Measurements from ENCODE around the gene TBCK. TPM values are rescaled to one million over a fixed set of nuclear protein-coding genes. Genes with fewer than 3 reads are reported as not detected.

TBCK gene
- total RNA-seq, 1 donor from 2014 or later = 25.8 TPM

- no peak overlapping the region for H3K4me2 ChIP-seq (ENCODE audit: low read length)
- H3K27me3 Mint-ChIP-seq (ENCODE audit: low read depth, unreplicated experiment) = no peaks in the 10 kb centered on the region
- H3K27me3 ChIP-seq (ENCODE audit: insufficient read depth, low read length) = no peaks in the 10 kb centered on the region
- no peak overlapping the region for H3K9ac ChIP-seq (ENCODE audit: low read length)
- no peak overlapping the region for H2AFZ ChIP-seq (ENCODE audit: low read depth, low read length)
- FAIRE-seq (no peak), DNase-seq (ENCODE audit: low read depth) (no peak)
- no peak overlapping the region for H3K27ac ChIP-seq (ENCODE audit: low read depth, low read length)
- H4K20me1 ChIP-seq (ENCODE audit: insufficient read depth, low read length) = no peaks in the 10 kb centered on the region
- H3K9me3 Mint-ChIP-seq (ENCODE audit: unreplicated experiment) = peaks cover 4% of the 10 kb centered on the region
- H3K4me1 ChIP-seq (ENCODE audit: insufficient read depth, low read length) = no peaks in the 10 kb centered on the region
- no peak overlapping the region for H3K4me3 ChIP-seq (ENCODE audit: insufficient read depth, low read depth, low read length)
- H3K27ac Mint-ChIP-seq (ENCODE audit: unreplicated experiment) = no peak overlapping the region
- no peaks in the 10 kb centered on the region for H3K4me1 Mint-ChIP-seq (ENCODE audit: low read depth, unreplicated experiment)
- no peak overlapping the region for H3K4me3 Mint-ChIP-seq (ENCODE audit: unreplicated experiment)
- no peak for TF ChIP-seq EZH2 (IDR thresholded peaks at IDR 0.05; ENCODE audit: insufficient read depth, low read length)
- TF ChIP-seq CTCF (IDR thresholded peaks at IDR 0.05; ENCODE audit: insufficient read depth, low read depth, low read length) = no peak
- H3K36me3 Mint-ChIP-seq (ENCODE audit: low read depth, unreplicated experiment) = peaks cover 15% of the 10 kb centered on the region
- no peaks in the 10 kb centered on the region for H3K79me2 ChIP-seq (ENCODE audit: insufficient read depth, low read length)
- peaks cover 4% of the 10 kb centered on the region for H3K36me3 ChIP-seq (ENCODE audit: insufficient read depth, low read length)
- peaks cover 2% of the 10 kb centered on the region for H3K9me3 ChIP-seq (ENCODE audit: insufficient read depth, low read depth, low read length)
Observed at GRCh38 chr4:106165351-106166010, 150.5 kb downstream of the TBCK start.

GRCh38 chr4:106162278-106162677 is 153.7 kb downstream of the TBCK start:
- no peaks in the 10 kb centered on the region for H4K20me1 ChIP-seq (ENCODE audit: insufficient read depth, low read length)
- Mint-ChIP-seq H3K4me3 (ENCODE audit: unreplicated experiment) (no peak overlapping the region), H3K27ac (ENCODE audit: unreplicated experiment) (no peak overlapping the region), H3K4me1 (ENCODE audit: low read depth, unreplicated experiment) (no peaks in the 10 kb centered on the region), H3K36me3 (ENCODE audit: low read depth, unreplicated experiment) (peaks cover 15% of the 10 kb centered on the region), H3K27me3 (ENCODE audit: low read depth, unreplicated experiment) (no peaks in the 10 kb centered on the region), H3K9me3 (ENCODE audit: unreplicated experiment) (peaks cover 4% of the 10 kb centered on the region)
- TF ChIP-seq EZH2 (IDR thresholded peaks at IDR 0.05; ENCODE audit: insufficient read depth, low read length) (no peak), CTCF (IDR thresholded peaks at IDR 0.05; ENCODE audit: insufficient read depth, low read depth, low read length) (no peak)
- H3K4me1 ChIP-seq (ENCODE audit: insufficient read depth, low read length) = no peaks in the 10 kb centered on the region
- H3K4me2 ChIP-seq (ENCODE audit: low read length) = no peak overlapping the region
- FAIRE-seq (no peak), DNase-seq (ENCODE audit: low read depth) (no peak)
- H3K79me2 ChIP-seq (ENCODE audit: insufficient read depth, low read length) = no peaks in the 10 kb centered on the region
- H2AFZ ChIP-seq (ENCODE audit: low read depth, low read length) = no peak overlapping the region
- H3K9ac ChIP-seq (ENCODE audit: low read length) = no peak overlapping the region
- no peaks in the 10 kb centered on the region for H3K27me3 ChIP-seq (ENCODE audit: insufficient read depth, low read length)
- H3K36me3 ChIP-seq (ENCODE audit: insufficient read depth, low read length) = peaks cover 4% of the 10 kb centered on the region
- H3K27ac ChIP-seq (ENCODE audit: low read depth, low read length) = no peak overlapping the region
- no peak overlapping the region for H3K4me3 ChIP-seq (ENCODE audit: insufficient read depth, low read depth, low read length)
- peaks cover 2% of the 10 kb centered on the region for H3K9me3 ChIP-seq (ENCODE audit: insufficient read depth, low read depth, low read length)

GRCh38 chr4:106160560-106160959 is 155.4 kb downstream of the TBCK start:
- no peak overlapping the region for H3K27ac ChIP-seq (ENCODE audit: low read depth, low read length)

More at GRCh38 chr4:106160560-106160959, 155.4 kb downstream of the TBCK start:
- Mint-ChIP-seq H3K9me3 (ENCODE audit: unreplicated experiment) (peaks cover 4% of the 10 kb centered on the region), H3K4me3 (ENCODE audit: unreplicated experiment) (no peak overlapping the region), H3K27ac (ENCODE audit: unreplicated experiment) (no peak overlapping the region), H3K4me1 (ENCODE audit: low read depth, unreplicated experiment) (no peaks in the 10 kb centered on the region), H3K36me3 (ENCODE audit: low read depth, unreplicated experiment) (peaks cover 20% of the 10 kb centered on the region), H3K27me3 (ENCODE audit: low read depth, unreplicated experiment) (no peaks in the 10 kb centered on the region)
- no peaks in the 10 kb centered on the region for H3K27me3 ChIP-seq (ENCODE audit: insufficient read depth, low read length)
- no peaks in the 10 kb centered on the region for H4K20me1 ChIP-seq (ENCODE audit: insufficient read depth, low read length)
- no peak for FAIRE-seq
- H3K36me3 ChIP-seq (ENCODE audit: insufficient read depth, low read length) = peaks cover 4% of the 10 kb centered on the region
- no peak for TF ChIP-seq EZH2 (IDR thresholded peaks at IDR 0.05; ENCODE audit: insufficient read depth, low read length)
- TF ChIP-seq CTCF (IDR thresholded peaks at IDR 0.05; ENCODE audit: insufficient read depth, low read depth, low read length) = no peak
- no peak overlapping the region for H3K9ac ChIP-seq (ENCODE audit: low read length)
- no peak overlapping the region for H3K4me2 ChIP-seq (ENCODE audit: low read length)
- H2AFZ ChIP-seq (ENCODE audit: low read depth, low read length) = no peak overlapping the region
- H3K4me1 ChIP-seq (ENCODE audit: insufficient read depth, low read length) = no peaks in the 10 kb centered on the region
- H3K4me3 ChIP-seq (ENCODE audit: insufficient read depth, low read depth, low read length) = no peak overlapping the region
- H3K9me3 ChIP-seq (ENCODE audit: insufficient read depth, low read depth, low read length) = peaks cover 2% of the 10 kb centered on the region
- DNase-seq (ENCODE audit: low read depth) = no peak
- no peaks in the 10 kb centered on the region for H3K79me2 ChIP-seq (ENCODE audit: insufficient read depth, low read length)

Measured in astrocyte (in vitro differentiated cells and primary cell).